C4-2B (cell line): ENCODE data around the gene CEL.

ENCODE experiments used
- CTCF ChIP-seq: fragments of 450-650 bp; conservative IDR thresholded peaks from 2 replicates; pipeline ENCODE4 v1.5.1; 2017; ENCODE audit warnings: mild to moderate bottlenecking
- ZFX ChIP-seq: fragments of 450-650 bp; IDR thresholded peaks from 2 replicates; pipeline ENCODE4 v1.6.1; 2017

DNA sequence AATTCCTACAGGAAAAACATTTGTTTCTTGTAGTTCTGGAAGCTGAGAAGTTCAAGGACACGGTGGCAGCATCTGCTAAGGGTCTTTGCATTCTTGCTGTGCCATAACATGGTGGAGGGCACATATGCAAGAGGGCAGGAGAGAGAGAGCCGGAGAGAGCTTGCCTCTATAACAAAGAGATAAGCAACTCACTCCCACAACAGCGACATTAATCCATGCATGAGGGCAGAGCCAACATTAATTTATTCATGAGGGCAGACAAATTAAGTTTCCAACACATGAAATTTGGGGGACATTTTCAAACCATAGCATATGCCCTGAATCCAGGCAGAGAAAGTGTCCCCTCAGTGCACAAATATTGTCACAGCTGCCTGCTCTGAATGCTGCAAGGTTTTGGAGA is 35.4 kb upstream of the CEL start:
- TF ChIP-seq CTCF, result no peak
- TF ChIP-seq ZFX, result no peak
